A549 treated with CpdA at 1 μM for 4 hours (cell line): ENCODE results near the gene ADGRE3. TPM values are rescaled to one million over a fixed set of nuclear protein-coding genes. Genes with fewer than 3 reads are reported as not detected.

Source experiments
- total RNA-seq: library from RNA; stranded (reverse); fragments of 200-300 nt; extraction: Qiagen RNA extraction; gene quantifications from 5 replicates; pipeline ENCODE4 v1.2.3, GENCODE V29; 2022; ENCODE audit warnings: low read depth

Gene ADGRE3
- total RNA-seq: not detected in 5 replicates

GRCh38 chr19:14674764-14675163, at the start of gene ADGRE3:
Gene ADGRE3 (minus strand): TSS chr19:14674844. CDS start chr19:14674770, 74 bp downstream.

GRCh38 chr19:14689598-14690503, 15.2 kb upstream of the ADGRE3 start, which contains the start of gene ZNF333:
Gene ZNF333 (plus strand): TSS chr19:14690048. CDS start chr19:14693492, 3,444 bp downstream.

GRCh38 chr19:14582894-14583340, 91.7 kb downstream of the ADGRE3 start, which contains the start of gene CLEC17A:
Gene CLEC17A (plus strand): TSS chr19:14583084. CDS start chr19:14583161, 77 bp downstream.

GRCh38 chr19:14571695-14572490, 102.8 kb downstream of the ADGRE3 start, which contains the start of gene NDUFB7:
Gene NDUFB7 (minus strand): TSS chr19:14572066. CDS start chr19:14572000, 66 bp downstream.

Other genes starting within 250 kb of the ADGRE3 start
- 59.6 to 68.4 TPM (median 64.2 TPM) in 5 replicates for gene PKN1, start 241.5 kb downstream of the ADGRE3 start, total RNA-seq
- gene PTGER1, start 199.5 kb downstream of the ADGRE3 start, total RNA-seq: 0.07 to 0.18 TPM in 2 of 5 replicates, not detected in the others
- 84.3 to 123 TPM (median 115 TPM) in 5 replicates for gene GIPC1, start 178.7 kb downstream of the ADGRE3 start, total RNA-seq
- 130 to 208 TPM (median 185 TPM) in 5 replicates for gene DNAJB1, start 156.4 kb downstream of the ADGRE3 start, total RNA-seq
- gene TECR, start 145.2 kb downstream of the ADGRE3 start, total RNA-seq: 142 to 189 TPM (median 183 TPM) in 5 replicates
- gene NDUFB7, start 102.8 kb downstream of the ADGRE3 start, total RNA-seq: 157 to 204 TPM (median 177 TPM) in 5 replicates
- gene CLEC17A, start 91.8 kb downstream of the ADGRE3 start, total RNA-seq: not detected in 5 replicates
- gene ZNF333, start 15.2 kb upstream of the ADGRE3 start, total RNA-seq: 2.7 to 4.2 TPM (median 2.8 TPM) in 5 replicates
- 0.40 to 0.87 TPM (median 0.51 TPM) in 5 replicates for gene ADGRE2, start 103.7 kb upstream of the ADGRE3 start, total RNA-seq
- not detected in 5 replicates for gene OR7A5, start 160.3 kb upstream of the ADGRE3 start, total RNA-seq
- gene OR7C1, start 160.3 kb upstream of the ADGRE3 start, total RNA-seq: not detected in 5 replicates
- not detected in 5 replicates for gene OR7A10, start 174.1 kb upstream of the ADGRE3 start, total RNA-seq
- gene OR7A17, start 211.3 kb upstream of the ADGRE3 start, total RNA-seq: not detected in 5 replicates